Measurements from ENCODE around the gene ATP5PB. TPM values are rescaled to one million over a fixed set of nuclear protein-coding genes. Genes with fewer than 3 reads are reported as not detected.

ATP5PB gene, protein sequence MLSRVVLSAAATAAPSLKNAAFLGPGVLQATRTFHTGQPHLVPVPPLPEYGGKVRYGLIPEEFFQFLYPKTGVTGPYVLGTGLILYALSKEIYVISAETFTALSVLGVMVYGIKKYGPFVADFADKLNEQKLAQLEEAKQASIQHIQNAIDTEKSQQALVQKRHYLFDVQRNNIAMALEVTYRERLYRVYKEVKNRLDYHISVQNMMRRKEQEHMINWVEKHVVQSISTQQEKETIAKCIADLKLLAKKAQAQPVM
- 123 and 150 TPM in 2 replicates for total RNA-seq

- DNase-seq (ENCODE audit: low read depth in 2 of 2): peak; percentile 99
Measured at GRCh38 chr1:111448918-111449702, at the start of gene ATP5PB, which contains the start of gene WDR77. Gene ATP5PB, plus strand, starts transcription at chr1:111449464. Its CDS starts 78 bp downstream, at chr1:111449542. Gene WDR77, minus strand, starts transcription at chr1:111449256. Its CDS starts 87 bp downstream, at chr1:111449169.

DNA sequence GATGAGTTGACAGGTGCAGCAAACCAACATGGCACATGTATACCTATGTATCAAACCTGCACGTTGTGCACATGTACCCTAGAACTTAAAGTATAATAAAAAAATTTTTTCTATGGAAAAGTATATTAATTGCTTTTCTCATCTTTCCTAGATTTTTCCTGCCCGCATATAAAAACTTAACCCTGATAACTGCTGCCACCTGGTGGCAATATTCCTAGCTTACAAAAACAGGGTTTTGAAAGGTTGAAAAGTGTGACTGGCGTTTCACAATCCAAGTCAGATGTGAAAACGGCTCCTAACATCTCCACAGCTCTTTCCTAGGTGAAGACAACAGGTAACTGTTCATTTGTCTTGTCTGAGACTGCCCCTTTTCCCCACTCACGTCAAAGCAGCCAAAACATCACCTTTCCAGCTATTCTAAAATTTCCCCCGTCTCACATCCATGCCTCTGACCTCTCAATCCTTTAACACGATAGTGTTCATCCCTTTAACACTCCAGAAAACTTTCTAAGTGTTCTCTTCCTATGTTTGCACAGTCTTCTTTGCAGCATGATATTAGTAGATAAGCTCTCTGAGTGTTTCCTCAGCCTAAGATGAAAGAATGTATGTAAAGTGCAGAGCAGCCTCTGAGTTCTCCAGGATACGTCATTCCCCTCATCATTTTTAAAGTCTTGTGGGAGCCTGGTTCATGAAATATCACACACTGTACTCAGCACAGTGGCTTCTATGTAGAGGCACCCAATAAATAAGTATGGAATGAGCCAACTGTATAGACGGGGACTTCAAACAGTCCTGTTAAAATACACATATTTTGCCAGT, 49.3 kb upstream of the ATP5PB start:
- DNase-seq (ENCODE audit: low read depth in 2 of 2): peak; percentile 52 to 66

- DNase-seq (ENCODE audit: low read depth in 2 of 2): no peak
Measured at GRCh38 chr1:111402083-111402482, 47.2 kb upstream of the ATP5PB start.

DNA sequence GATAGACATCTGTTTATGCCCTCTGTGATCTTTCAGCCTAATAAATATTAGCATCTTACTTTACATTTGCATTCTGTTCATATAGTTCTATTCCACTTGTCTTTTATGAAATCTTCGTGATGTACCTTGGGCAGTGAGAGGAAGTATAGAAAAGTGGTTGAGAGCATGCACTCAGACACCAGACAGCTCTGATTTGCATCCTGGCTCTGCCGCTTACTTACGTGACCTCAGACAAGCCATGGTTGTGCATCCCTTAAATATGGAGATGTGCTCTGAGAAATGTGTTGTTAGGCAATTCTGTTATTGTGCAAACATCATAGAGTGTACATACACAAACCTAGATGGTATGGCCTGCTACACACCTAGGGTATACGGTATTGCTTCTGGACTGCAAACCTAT, 44.7 kb upstream of the ATP5PB start:
- DNase-seq (ENCODE audit: low read depth in 2 of 2): no peak

GRCh38 chr1:111406321-111406768, 42.9 kb upstream of the ATP5PB start:
- DNase-seq (ENCODE audit: low read depth in 2 of 2): peak; percentile 73 to 89

DNA sequence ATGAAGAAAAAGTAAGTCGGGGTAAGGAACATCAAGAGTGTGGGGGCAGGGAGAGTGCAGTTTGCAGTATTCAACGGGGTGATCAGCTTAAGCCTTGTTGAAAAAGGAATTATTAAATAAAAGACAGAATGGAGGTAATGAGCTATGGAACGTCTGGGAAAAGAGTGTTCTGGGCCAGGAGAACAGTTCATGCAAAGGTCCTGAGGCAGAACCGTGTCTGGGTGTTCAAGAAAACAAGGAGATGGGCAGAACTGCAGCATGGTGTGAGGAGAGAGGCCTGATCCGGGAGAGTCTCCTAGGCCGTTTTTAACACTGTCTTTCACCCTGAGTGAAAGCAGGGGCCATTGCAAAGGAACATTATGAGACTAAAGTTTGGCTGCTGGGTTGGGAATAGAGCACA, 42.0 kb upstream of the ATP5PB start:
- no peak for DNase-seq (ENCODE audit: low read depth in 2 of 2)

DNA sequence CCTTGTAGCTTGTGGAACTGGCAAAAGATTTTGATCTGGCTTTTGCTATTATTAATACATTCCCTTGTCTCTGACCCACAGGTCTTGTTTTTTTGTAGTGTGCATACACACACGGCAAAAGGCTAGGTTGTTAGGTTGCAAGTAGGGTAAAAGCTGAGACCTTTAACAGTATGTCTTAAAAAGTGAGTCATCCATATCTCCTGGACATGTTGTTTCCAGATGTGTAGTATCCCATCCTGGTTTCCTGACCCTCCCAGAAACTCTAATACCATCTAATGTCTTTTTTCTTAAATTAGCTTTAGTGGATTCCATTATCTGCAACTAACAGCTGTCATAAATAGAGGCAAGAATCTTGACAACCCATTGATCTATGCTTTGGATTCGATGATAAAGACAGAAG, 36.4 kb upstream of the ATP5PB start:
- no peak for DNase-seq (ENCODE audit: low read depth in 2 of 2)

DNA sequence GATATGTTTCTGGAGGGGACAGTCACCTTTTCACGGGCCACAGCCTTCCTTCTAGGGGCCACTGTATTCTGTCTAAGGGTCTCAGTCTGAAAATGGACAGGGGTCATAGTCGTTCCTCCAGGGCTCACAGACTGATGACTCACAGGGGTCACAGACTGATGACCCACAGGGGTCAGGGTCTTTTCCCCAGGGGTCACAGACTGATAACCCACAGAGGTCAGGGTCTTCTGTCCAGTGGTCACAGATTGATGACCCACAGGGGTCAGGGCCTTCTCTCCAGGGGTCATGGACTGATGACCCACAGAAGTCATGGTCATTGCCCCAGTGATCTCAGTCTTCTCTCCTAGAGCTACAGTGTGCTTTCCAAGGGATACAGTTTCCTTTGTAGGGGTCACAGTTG, 34.5 kb upstream of the ATP5PB start:
- DNase-seq (ENCODE audit: low read depth in 2 of 2): no peak

DNA sequence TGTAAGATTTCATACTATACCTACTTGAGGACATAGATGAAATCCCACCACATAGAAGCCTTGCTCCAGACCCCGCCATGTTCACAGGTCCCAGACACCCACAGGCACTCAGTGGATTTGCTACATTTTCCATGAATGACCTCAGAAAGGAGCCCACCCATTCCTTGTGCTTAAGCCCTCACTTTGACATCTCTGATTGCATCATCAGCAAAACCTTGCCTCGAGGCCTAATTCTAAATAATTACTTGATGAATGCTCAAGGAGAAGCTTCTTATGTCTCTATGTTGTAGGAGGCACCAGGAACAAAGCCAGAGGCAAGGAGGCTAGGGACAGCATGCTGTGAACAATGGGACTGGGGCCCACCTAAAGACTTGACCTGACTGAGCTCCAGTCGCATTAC, 33.8 kb upstream of the ATP5PB start:
- DNase-seq (ENCODE audit: low read depth in 2 of 2): no peak

GRCh38 chr1:111417755-111418154, 31.5 kb upstream of the ATP5PB start:
- no peak for DNase-seq (ENCODE audit: low read depth in 2 of 2)

- no peak for DNase-seq (ENCODE audit: low read depth in 2 of 2)
Measured at GRCh38 chr1:111419037-111419436, 30.2 kb upstream of the ATP5PB start.

DNA sequence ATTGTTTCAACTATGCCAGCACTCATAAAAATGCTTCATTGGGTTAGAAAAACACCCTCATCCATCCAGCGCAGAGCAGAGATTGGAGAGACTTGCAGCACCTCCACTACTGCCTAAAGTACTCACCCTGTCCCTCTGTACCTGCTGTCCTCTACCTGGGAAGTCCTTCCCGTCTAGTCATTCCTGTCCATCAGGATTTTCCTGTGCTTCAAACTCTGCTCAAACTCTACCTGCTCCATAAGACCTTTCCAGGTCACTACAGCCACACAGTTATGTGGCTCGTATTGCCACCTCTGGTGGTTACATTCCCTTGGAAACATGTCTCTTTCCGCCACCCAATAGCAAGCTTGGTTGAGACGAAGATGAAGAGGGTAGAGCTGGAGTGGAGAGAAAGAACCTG, 28.9 kb upstream of the ATP5PB start:
- DNase-seq (ENCODE audit: low read depth in 2 of 2): no peak

DNA sequence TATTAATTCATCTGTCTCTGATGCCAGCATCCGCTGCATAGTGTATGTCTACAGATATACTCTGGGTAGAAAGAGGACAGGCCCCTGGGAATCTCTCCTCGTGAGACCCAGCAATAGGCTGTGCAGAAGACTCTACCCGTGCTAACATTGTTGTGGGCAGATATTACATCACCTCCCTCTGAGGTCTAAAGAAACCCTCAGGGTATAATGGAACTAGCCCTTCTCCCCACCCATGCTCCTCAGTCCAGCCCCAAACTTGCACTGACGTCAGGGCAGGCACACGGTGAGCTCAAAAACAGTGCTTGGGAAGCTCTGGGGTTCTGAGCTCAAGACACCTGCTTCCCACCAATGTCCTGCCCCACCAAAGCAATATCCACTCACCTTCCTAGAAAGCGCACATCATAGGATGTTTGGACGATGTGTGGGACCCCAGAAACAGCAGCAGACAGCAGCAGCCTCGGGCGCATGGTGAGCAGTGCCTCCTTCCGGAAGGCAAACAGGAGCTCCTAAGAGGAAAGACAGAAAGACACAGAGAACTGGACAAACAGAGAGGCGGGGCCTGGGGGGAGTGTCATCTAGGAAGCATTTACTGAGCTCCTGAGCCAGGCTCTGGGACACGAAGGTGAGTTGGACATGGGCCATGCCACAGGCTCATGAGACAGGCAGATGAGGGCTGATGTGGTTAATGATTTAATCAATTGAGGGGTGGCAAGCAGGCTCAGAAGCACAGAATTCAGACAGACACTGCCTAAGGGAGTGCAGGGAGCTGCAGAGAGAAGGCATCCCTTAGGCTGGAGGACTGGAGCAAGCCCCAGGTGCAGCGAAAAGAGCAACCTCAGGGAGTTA, 26.5 kb upstream of the ATP5PB start:
- no peak for DNase-seq (ENCODE audit: low read depth in 2 of 2)

DNA sequence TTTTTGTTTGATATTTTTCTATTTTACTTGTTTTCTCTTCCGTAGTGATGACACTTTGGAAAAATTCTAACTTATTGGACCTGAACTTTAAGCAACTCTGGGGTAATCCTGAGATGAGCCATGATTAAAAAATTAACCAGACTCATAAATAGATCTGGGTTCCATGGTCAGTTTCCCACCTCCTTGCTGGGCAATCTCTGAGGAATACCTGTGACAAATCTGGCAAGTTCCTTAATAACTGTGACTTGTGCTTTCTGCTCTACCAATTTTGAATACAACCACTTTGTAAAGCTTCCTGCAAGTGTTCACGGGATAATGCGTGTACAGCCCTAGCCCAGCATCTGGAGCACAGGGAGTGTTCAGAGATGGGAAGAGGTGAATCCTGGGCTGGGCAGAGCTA, 25.0 kb upstream of the ATP5PB start:
- no peak for DNase-seq (ENCODE audit: low read depth in 2 of 2)

DNA sequence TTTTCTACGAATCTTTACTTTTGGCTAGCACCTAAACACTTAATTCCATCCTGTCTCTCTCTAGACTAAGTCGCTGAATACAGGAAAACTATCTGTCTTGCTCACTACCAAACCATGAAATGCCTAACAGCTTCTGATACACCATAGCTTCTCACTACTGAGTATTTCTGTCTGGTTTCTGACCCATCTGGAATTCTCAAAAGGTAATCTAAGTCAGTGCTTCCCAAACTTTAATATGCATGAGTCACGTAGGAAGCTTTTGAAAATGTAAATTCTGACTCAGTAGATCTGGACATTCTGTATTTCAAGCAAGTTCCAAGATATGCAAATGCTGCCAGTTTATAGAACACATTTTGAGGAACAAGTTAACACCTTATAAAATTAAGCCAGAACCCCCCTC, 12.5 kb upstream of the ATP5PB start:
- DNase-seq (ENCODE audit: low read depth in 2 of 2): no peak

DNA sequence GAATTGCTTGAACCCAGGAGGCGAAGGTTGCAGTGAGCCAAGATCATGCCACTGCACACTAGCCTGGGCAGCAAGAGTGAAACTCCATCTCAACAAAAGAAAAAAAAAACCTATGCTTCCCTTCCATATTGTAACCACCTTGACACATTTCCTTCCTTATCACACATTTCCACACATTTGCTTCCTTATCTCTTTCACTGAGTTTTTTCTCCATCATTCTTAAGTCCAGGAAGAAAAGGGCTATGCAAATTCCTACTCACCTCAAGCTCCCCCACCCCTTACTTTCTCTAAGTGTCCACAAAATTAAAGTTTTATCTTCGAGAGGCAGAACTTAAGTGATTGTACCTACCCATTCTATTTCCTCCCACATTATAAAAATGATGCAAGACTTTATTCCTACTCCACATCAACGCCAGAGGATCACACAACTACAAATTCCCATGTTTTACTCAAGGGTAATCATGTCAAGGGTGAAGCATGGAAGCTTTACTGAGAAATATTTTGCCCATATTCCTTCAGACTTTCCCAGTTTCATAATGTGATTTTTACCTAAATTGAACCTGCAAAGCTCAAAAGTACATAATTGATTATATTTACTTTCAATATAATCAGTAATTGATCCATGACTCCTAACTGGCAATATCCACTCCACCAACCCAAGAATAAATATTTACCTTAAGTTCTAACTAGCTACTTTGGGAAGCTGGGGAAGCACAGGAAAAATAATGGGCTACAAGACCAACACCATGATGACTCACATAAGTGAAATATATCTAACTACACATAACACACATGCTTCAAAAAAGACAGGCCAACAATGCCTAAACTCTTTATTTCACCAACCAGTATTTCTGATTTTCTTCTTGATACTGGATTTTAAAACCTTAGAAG, 9.6 kb upstream of the ATP5PB start:
- no peak for DNase-seq (ENCODE audit: low read depth in 2 of 2)

- DNase-seq (ENCODE audit: low read depth in 2 of 2): peak; percentile 40 to 68
Measured at GRCh38 chr1:111441573-111442192, 7.6 kb upstream of the ATP5PB start.

- DNase-seq (ENCODE audit: low read depth in 2 of 2): no peak
Measured at GRCh38 chr1:111442457-111442856, 6.8 kb upstream of the ATP5PB start.

DNA sequence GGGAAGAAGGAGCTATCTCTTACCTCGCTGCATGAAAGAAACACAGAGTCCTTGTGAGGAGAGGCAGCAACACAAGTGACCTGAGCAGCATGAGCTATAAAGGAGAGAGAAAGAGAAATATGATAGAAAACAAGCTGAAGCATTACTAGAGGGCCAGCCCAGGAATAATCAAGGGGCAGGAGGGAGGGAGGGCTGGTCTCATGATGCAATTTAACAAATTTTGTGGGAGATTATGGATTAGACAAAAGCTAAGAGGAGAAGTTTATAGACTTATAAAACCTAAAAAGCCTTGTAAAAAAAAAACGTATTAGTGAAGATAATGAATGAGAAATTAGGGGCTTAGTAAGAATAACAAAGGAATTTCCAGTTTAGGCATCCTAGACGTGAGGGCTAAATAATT, 5.2 kb upstream of the ATP5PB start:
- no peak for DNase-seq (ENCODE audit: low read depth in 2 of 2)

- no peak for DNase-seq (ENCODE audit: low read depth in 2 of 2)
Measured at GRCh38 chr1:111446546-111446945, 2.7 kb upstream of the ATP5PB start.
